GM12878 (cell line): Measurements from ENCODE around the gene LSM11.
"Not testable (repeated sequence)": the region's sequence is repeated elsewhere in the genome, so short reads cannot be mapped to it uniquely, and the experiment has no call there.

Experiments
- ASH2L ChIP-seq: fragments of 300-600, 200-600 bp; sonication (generic); IDR thresholded peaks from 2 replicates; pipeline ENCODE4 v1.6.1; 2017; ENCODE audit warnings: low read depth, mild to moderate bottlenecking, borderline replicate concordance
- BMI1 ChIP-seq: fragments of 450-650 bp; IDR thresholded peaks from 2 replicates; pipeline ENCODE4 v1.6.1; 2016; ENCODE audit warnings: mild to moderate bottlenecking, moderate library complexity, borderline replicate concordance
- CBFB ChIP-seq: IDR thresholded peaks from 2 replicates; pipeline ENCODE4 v1.6.1; 2016; ENCODE audit warnings: antibody characterized with exemption, low read depth
- CEBPB ChIP-seq, 2 experiments: fragments of 150-350 bp in 1 of 2; IDR thresholded peaks; 2 replicates each; pipeline ENCODE4 v1.6.1; 2012 to 2014; ENCODE audit warnings: low read depth in 2 of 2, low read length in 2 of 2, borderline replicate concordance in 1 of 2, inconsistent platforms in 1 of 2
- CREB1 ChIP-seq: IDR thresholded peaks from 2 replicates; pipeline ENCODE4 v1.6.1; 2012; ENCODE audit warnings: low read depth, mild to moderate bottlenecking, inconsistent platforms
- CTCF ChIP-seq, 3 experiments: IDR thresholded peaks in 2 of 3; conservative IDR thresholded peaks in 1 of 3; 2 replicates each; pipeline ENCODE4 v1.5.1; 2011; ENCODE audit warnings: low read depth in 3 of 3, low read length in 3 of 3, mild to moderate bottlenecking in 3 of 3, control low read depth in 2 of 3, moderate library complexity in 2 of 3, inconsistent platforms in 1 of 3, mixed read lengths in 1 of 3; ENCODE audit not compliant: control insufficient read depth in 2 of 3, insufficient read depth in 1 of 3; ENCODE audit errors: extremely low read depth in 1 of 3
- EP300 ChIP-seq, 2 experiments: fragments of 150-350 bp in 1 of 2; IDR thresholded peaks; 2 replicates each; pipeline ENCODE4 v1.6.1; 2011 to 2012; ENCODE audit warnings: low read depth in 2 of 2, low read length in 2 of 2, borderline replicate concordance in 1 of 2, improper control_type of control experiment in 1 of 2, inconsistent platforms in 1 of 2; ENCODE audit not compliant: control insufficient read depth in 1 of 2
- MTA2 ChIP-seq: fragments of 450-650 bp; IDR thresholded peaks from 2 replicates; pipeline ENCODE4 v1.6.1; 2016; ENCODE audit warnings: low read depth, mild to moderate bottlenecking, moderate library complexity
- PAX8 ChIP-seq: fragments of 450-650 bp; IDR thresholded peaks from 2 replicates; pipeline ENCODE4 v1.6.1; 2017; ENCODE audit warnings: mild to moderate bottlenecking, moderate library complexity
- POLR2AphosphoS5 ChIP-seq: IDR thresholded peaks from 2 replicates; pipeline ENCODE4 v1.6.1; 2011; ENCODE audit warnings: mild to moderate bottlenecking, low read length, inconsistent platforms
- SMAD1 ChIP-seq: fragments of 450-650 bp; IDR thresholded peaks from 2 replicates; pipeline ENCODE4 v1.6.1; 2018; ENCODE audit warnings: mild to moderate bottlenecking, low read depth; ENCODE audit not compliant: partially characterized antibody
- YBX1 ChIP-seq: fragments of 450-650 bp; IDR thresholded peaks from 2 replicates; pipeline ENCODE4 v1.6.1; 2016; ENCODE audit warnings: antibody characterized with exemption

- not testable (repeated sequence) for TF ChIP-seq PAX8; YBX1; CTCF (IDR thresholded peaks at IDR 0.05 in 2 of 3, conservative IDR thresholded peaks at IDR 0.05 in 1 of 3; ENCODE audit: control insufficient read depth in 2 of 3, extremely low read depth in 1 of 3, insufficient read depth in 1 of 3, low read depth in 3 of 3, low read length in 3 of 3); BMI1; SMAD1; CBFB; MTA2; ASH2L; POLR2AphosphoS5; CREB1; EP300 (IDR thresholded peaks at IDR 0.05; ENCODE audit: borderline replicate concordance in 1 of 2, control insufficient read depth in 1 of 2, low read depth in 2 of 2, low read length in 2 of 2); CEBPB (IDR thresholded peaks at IDR 0.05; ENCODE audit: borderline replicate concordance in 1 of 2, low read depth in 2 of 2, low read length in 2 of 2)
Observed at GRCh38 chr5:157726607-157727006, 16.9 kb upstream of the LSM11 start.
